Heart left ventricle (tissue), 16 donors: Measurements from ENCODE around the gene IL11. TPM values are rescaled to one million over a fixed set of nuclear protein-coding genes. Genes with fewer than 3 reads are reported as not detected.
A peak's percentile ranks its signal among the peaks of the same experiment; 100 is the strongest.

Experiments
- ATAC-seq, 4 donors: fragments of 200-7000 bp; cut with Tn5 transposase; one replicate each; pipeline ENCODE4 v1.9.1; 2020 to 2022; ENCODE audit warnings: moderate library complexity in 4 of 4, mild to moderate bottlenecking in 3 of 4, moderate number of reproducible peaks in 1 of 4
- DNase-seq, 5 donors: peaks; one replicate each; pipeline ENCODE4 v3.0.0-alpha.2; 2020
- H3K27ac ChIP-seq, 12 donors: fragments of 200-600 bp; sonication (generic) in 4 of 12; one replicate each; pipeline versions ENCODE4 v1.5.0 to v1.8.0; 2016 to 2022; ENCODE audit warnings: mild to moderate bottlenecking in 2 of 12
- H3K27me3 ChIP-seq, 9 donors: fragments of 200-600 bp; sonication (generic) in 2 of 9; one replicate each; pipeline versions ENCODE4 v1.5.1 to v1.8.0; 2016 to 2022; ENCODE audit warnings: mild to moderate bottlenecking in 3 of 9
- H3K36me3 ChIP-seq, 9 donors: fragments of 200-600 bp; sonication (generic) in 2 of 9; one replicate each; pipeline versions ENCODE4 v1.5.0 to v1.8.0; 2018 to 2022; ENCODE audit warnings: mild to moderate bottlenecking in 2 of 9
- H3K4me1 ChIP-seq, 12 donors: fragments of 200-600 bp; sonication (generic) in 4 of 12; one replicate each; pipeline versions ENCODE4 v1.5.0 to v1.8.0; 2016 to 2022; ENCODE audit warnings: mild to moderate bottlenecking in 3 of 12
- H3K4me3 ChIP-seq, 12 donors: fragments of 200-600 bp; sonication (generic) in 4 of 12; one replicate each; pipeline versions ENCODE4 v1.5.0 to v1.8.0; 2017 to 2022; ENCODE audit warnings: mild to moderate bottlenecking in 9 of 12, moderate library complexity in 4 of 12
- H3K9me3 ChIP-seq, 12 donors: fragments of 200-600 bp; sonication (generic) in 4 of 12; one replicate each; pipeline versions ENCODE4 v1.5.0 to v1.8.0; 2016 to 2022; ENCODE audit warnings: mild to moderate bottlenecking in 1 of 12
- CTCF ChIP-seq, 12 donors: fragments of 200-600 bp; sonication (generic) in 4 of 12; IDR thresholded peaks; one replicate each; pipeline versions ENCODE4 v1.5.0 to v1.8.0; 2018 to 2022; ENCODE audit warnings: antibody characterized with exemption in 12 of 12, mild to moderate bottlenecking in 5 of 12
- POLR2A ChIP-seq, 2 donors: fragments of 450-650 bp; IDR thresholded peaks; one replicate each; pipeline ENCODE4 v1.6.1; 2017; ENCODE audit warnings: antibody characterized with exemption in 2 of 2, mild to moderate bottlenecking in 2 of 2, moderate library complexity in 2 of 2
- WGBS, 4 donors: extraction: QIAGEN DNeasy Blood & Tissue Kit in 2 of 4; methylation state at CpG; one replicate each; pipeline versions ENCODE4 v1.1.5 to v1.1.7; 2013 to 2018; 5-methylcytosine and 5-hydroxymethylcytosine counted together
- intact Hi-C, 10 donors: fragments of 100-400 bp; cut with DNase I; formaldehyde crosslinking; loops; one replicate each; pipeline versions ENCODE4 v1.11.1 to v1.14.2; 2022
- polyA plus RNA-seq, 2 donors: library from polyadenylated mRNA; stranded (reverse); fragments of 200-250 nt; gene quantifications; one replicate each; pipeline ENCODE4 v1.2.3, GENCODE V29; 2013
- total RNA-seq, 9 donors: library from RNA; depleted of rRNA in 2 of 9; stranded (reverse); fragments of >200 nt in 2 of 9; fragmentation: NEBNext Ultra II Directional in 3 of 9; extraction: Animal tissue kit (Norgen Biotek cat#: 25700) in 3 of 9; gene quantifications; one replicate each; pipeline versions ENCODE4 v1.1.0 to v1.2.4, GENCODE V29; 2016 to 2023
- donor health status: ischemic (EF 13 %, LVEDD 7.1; RV severe dilation, severe dysfunction).
- donor health status: healthy with polysubstance abuse.
- donor health status: DM: no; HTN: yes; CAD: no.
- donor health status: DM: no; HTN: no; CAD: no.
- donor health status: ischemic (EF 25% LVEDD 6.9; RV normal size, moderate dysfunction).
- donor health status: ischemic (EF 25% LVEDD 5.7; RV mildly dilated, moderate dysfunction).
- donor health status: healthy.
- donor health status: DM: yes; HTN: yes; CAD: no.
- donor health status: ischemic (EF 35%, LVEDD 5.7; RV mildly dilated, moderate dysfunction).
- donor health status: nonischemic (EF 11% LVEDD 7.7; RV severe dilation, severe dysfunction).
- donor health status: DM: yes; HTN: yes; CAD: no.
- donor health status: PGD.
- donor health status: ischemic (EF 29% LVEDD 5.4; RV normal size, mild dysfunction).
- donor health status: nonischemic (EF 23%, LVEDD 6.1; RV moderate dilation, normal function).

IL11 gene
- total and polyA plus RNA-seq, 11 donors: 0.11 to 0.43 (median 0.25) TPM; not detected in 8

- peaks cover 14 to 62% (median 42%) of the 10 kb centered on the region in 12 donors for H3K4me1 ChIP-seq
These were observed 16.3 kb upstream of the IL11 start for GRCh38 chr19:55386493-55386971.

DNA sequence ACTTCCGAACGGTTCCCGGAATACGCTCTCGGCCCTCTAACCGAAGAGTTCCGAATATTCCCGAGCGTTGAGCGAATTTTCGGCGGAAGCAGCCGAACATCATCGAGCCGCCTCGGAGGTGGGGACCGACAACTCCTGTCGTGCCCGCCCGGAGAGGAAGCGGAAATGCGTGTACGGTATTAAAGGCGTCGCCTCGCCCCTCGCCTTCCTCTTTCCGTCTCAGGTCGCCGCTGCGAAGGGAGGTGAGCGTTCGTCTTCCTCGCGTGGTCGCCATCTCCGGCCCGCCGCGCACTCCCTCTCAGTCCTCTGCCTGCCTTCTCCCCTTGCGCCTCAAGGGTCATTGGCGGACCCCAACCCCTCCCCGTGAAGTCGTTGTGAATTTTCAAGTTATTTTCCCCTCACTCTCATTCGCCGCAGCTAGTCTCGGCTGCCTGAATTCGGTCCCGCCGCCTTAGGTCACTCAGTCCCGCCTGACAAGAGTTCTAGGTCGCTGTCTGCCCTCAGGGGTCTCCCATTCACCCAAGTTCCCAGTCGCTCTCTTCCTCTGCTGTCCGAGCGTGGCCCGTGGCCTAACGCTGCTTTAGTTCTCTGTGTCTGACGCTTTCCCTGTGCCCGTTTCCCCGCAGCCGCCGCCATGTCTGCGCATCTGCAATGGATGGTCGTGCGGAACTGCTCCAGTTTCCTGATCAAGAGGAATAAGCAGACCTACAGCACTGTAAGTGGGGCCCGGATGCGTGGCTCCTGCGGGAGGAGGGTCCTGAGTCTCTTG lies 15.6 kb upstream of the IL11 start, which contains the start of gene RPL28:
TSS of gene RPL28 (plus strand) at position 209 of the 769 bp plus-strand sequence. CDS start at position 635, 426 bp downstream.
- WGBS, 4 donors: 0 to 1% (median 0%) methylated on average over 48 to 68 of the region's 68 CpGs
- intact Hi-C loops: loop anchor here in 5 of 10 donors (1.0 to 10.0 kb wide), 9 partner anchors 19 to 249 kb away; partner anchors contain the start of genes KMT5C (in 3 of the 5) and PPP6R1 (in 1 of the 5)
- Histone ChIP-seq H3K4me3 (peak within 1 kb of the TSS; percentile 48 to 87 (median 78)), H3K27ac (peak within 1 kb of the TSS; percentile 79 to 97 (median 94)), H3K27me3 (no peaks in the 10 kb centered on the region), H3K36me3 (peaks cover 0 to 42% (median 36%) of the 10 kb centered on the region in 9 donors), H3K9me3 (no peaks in the 10 kb centered on the region), H3K4me1 (peaks cover 14 to 58% (median 42%) of the 10 kb centered on the region in 12 donors)
- peak; percentile 34 to 99 for TF ChIP-seq POLR2A (IDR thresholded peaks at IDR 0.05)
- TF ChIP-seq CTCF (IDR thresholded peaks at IDR 0.05): no peak
- DNase-seq: peak; percentile 98 to 99 (median 98)
- peak; percentile 90 to 95 (median 90) for ATAC-seq

More at GRCh38 chr19:55386493-55386971, 16.3 kb upstream of the IL11 start:
- no peaks in the 10 kb centered on the region for H3K27me3 ChIP-seq
- H3K9me3 ChIP-seq: no peaks in the 10 kb centered on the region
- peak overlapping the region; percentile 48 to 87 (median 78) for H3K4me3 ChIP-seq
- H3K36me3 ChIP-seq: peaks cover 0 to 48% (median 42%) of the 10 kb centered on the region in 9 donors
- DNase-seq (no peak), ATAC-seq (no peak)
- peak overlapping the region in 11 of 12 donors; percentile 85 to 97 (median 94) for H3K27ac ChIP-seq
- 4 to 7% (median 5%) methylated on average over 31 to 33 of the region's 33 CpGs for WGBS, 4 donors
- TF ChIP-seq CTCF (IDR thresholded peaks at IDR 0.05) (no peak), POLR2A (IDR thresholded peaks at IDR 0.05) (no peak)
- intact Hi-C loops: loop anchor here in 3 of 10 donors (2.0 to 10.0 kb wide), 3 partner anchors 18 to 248 kb away; no protein-coding TSS in a partner anchor

GRCh38 chr19:55384920-55385723 lies 14.9 kb upstream of the IL11 start:
- Histone ChIP-seq H3K27ac (peak overlapping the region; percentile 79 to 97 (median 94)), H3K4me1 (peaks cover 14 to 58% (median 41%) of the 10 kb centered on the region in 12 donors), H3K36me3 (peaks cover 0 to 34% (median 31%) of the 10 kb centered on the region in 9 donors), H3K4me3 (peak overlapping the region; percentile 48 to 87 (median 78)), H3K9me3 (no peaks in the 10 kb centered on the region), H3K27me3 (no peaks in the 10 kb centered on the region)
- ATAC-seq (peak; percentile 85 to 91 (median 90)), DNase-seq (peak; percentile 95 to 97 (median 97))
- TF ChIP-seq CTCF (IDR thresholded peaks at IDR 0.05) (peak in 1 of 12 donors; percentile 11), POLR2A (IDR thresholded peaks at IDR 0.05) (no peak)
- 2 to 7% (median 6%) methylated on average over 31 to 34 of the region's 34 CpGs for WGBS, 4 donors
- intact Hi-C loops: loop anchor here in 7 of 10 donors (1.0 to 10.0 kb wide), 10 partner anchors 23 to 250 kb away; partner anchors contain the start of genes KMT5C (in 3 of the 7), BRSK1 (in 1 of the 7), HSPBP1 (in 1 of the 7) and PPP6R1 (in 1 of the 7)
